Hepatocyte (in vitro differentiated cells): ENCODE measurements around the gene DNAH6. TPM values are rescaled to one million over a fixed set of nuclear protein-coding genes. Genes with fewer than 3 reads are reported as not detected.

ENCODE experiments used
- DNase-seq: peaks from one replicate; pipeline ENCODE4 v3.0.0-alpha.2; 2016; ENCODE audit warnings: low spot score
- H2AFZ ChIP-seq: fragments of 200-600 bp; sonication (generic); 2 replicates; pipeline ENCODE4 v1.6.0; 2016; ENCODE audit warnings: antibody characterized with exemption, mild to moderate bottlenecking
- H3K27ac ChIP-seq: fragments of 200-600 bp; sonication (generic); 2 replicates; pipeline ENCODE4 v1.5.1; 2016; ENCODE audit warnings: mild to moderate bottlenecking
- H3K27me3 ChIP-seq: fragments of 200-600 bp; sonication (generic); 2 replicates; pipeline ENCODE4 v1.6.1; 2016
- H3K36me3 ChIP-seq: fragments of 200-600 bp; sonication (generic); replicated peaks from 2 replicates; pipeline ENCODE4 v1.5.1; 2016; ENCODE audit warnings: low read depth; ENCODE audit not compliant: insufficient read depth
- H3K4me1 ChIP-seq: fragments of 200-600 bp; sonication (generic); 2 replicates; pipeline ENCODE4 v1.5.1; 2016; ENCODE audit warnings: mild to moderate bottlenecking, moderate library complexity; ENCODE audit not compliant: insufficient read depth
- H3K4me2 ChIP-seq: fragments of 200-600 bp; sonication (generic); 2 replicates; pipeline ENCODE4 v1.6.0; 2016
- H3K4me3 ChIP-seq: fragments of 200-600 bp; sonication (generic); 2 replicates; pipeline ENCODE4 v1.5.1; 2016; ENCODE audit warnings: mild to moderate bottlenecking
- H3K79me2 ChIP-seq: fragments of 200-600 bp; sonication (generic); 2 replicates; pipeline ENCODE4 v1.6.0; 2017; ENCODE audit warnings: mild to moderate bottlenecking
- H3K9me2 ChIP-seq: fragments of 200-600 bp; sonication (generic); replicated peaks from 2 replicates; pipeline ENCODE4 v1.6.0; 2017; ENCODE audit warnings: mild to moderate bottlenecking; ENCODE audit not compliant: insufficient read depth
- H3K9me3 ChIP-seq: fragments of 200-600 bp; sonication (generic); 2 replicates; pipeline ENCODE4 v1.5.1; 2016; ENCODE audit warnings: low read depth, mild to moderate bottlenecking
- H4K20me1 ChIP-seq: fragments of 200-600 bp; sonication (generic); 2 replicates; pipeline ENCODE4 v1.6.0; 2016; ENCODE audit warnings: mild to moderate bottlenecking; ENCODE audit not compliant: insufficient read depth, poor library complexity, severe bottlenecking
- CTCF ChIP-seq: fragments of 200-600 bp; sonication (generic); IDR thresholded peaks from 2 replicates; pipeline ENCODE4 v1.5.1; 2016; ENCODE audit warnings: antibody characterized with exemption, mild to moderate bottlenecking; ENCODE audit not compliant: poor library complexity
- EZH2 ChIP-seq: fragments of 200-600 bp; sonication (generic); IDR thresholded peaks from 2 replicates; pipeline ENCODE4 v1.6.1; 2016; ENCODE audit warnings: antibody characterized with exemption, mild to moderate bottlenecking, borderline replicate concordance
- EZH2phosphoT487 ChIP-seq: fragments of 200-600 bp; sonication (generic); IDR thresholded peaks from one replicate; pipeline ENCODE4 v1.6.1; 2018; ENCODE audit warnings: antibody characterized with exemption, mild to moderate bottlenecking, low read depth, moderate library complexity; ENCODE audit not compliant: unreplicated experiment, severe bottlenecking
- WGBS: methylation state at CpG from one replicate; pipeline ENCODE4 v1.1.6; 2016; ENCODE audit warnings: low lambda C conversion rate; ENCODE audit errors: missing lambda C conversion rate; 5-methylcytosine and 5-hydroxymethylcytosine counted together
- polyA plus RNA-seq: library from polyadenylated mRNA; unstranded; fragments of >200 nt; fragmentation: Nextera tagmentation; extraction: Ambion mirVana; gene quantifications from 2 replicates; pipeline ENCODE4 v1.2.1, GENCODE V29; 2016
- total RNA-seq: library from RNA; depleted of rRNA; stranded (reverse); fragments of >200 nt; gene quantifications from 2 replicates; pipeline ENCODE4 v1.2.3, GENCODE V29; 2014

The DNAH6 gene
- total and polyA plus RNA-seq, 2 experiments from 2014 or later: 1.0 to 1.2 TPM

GRCh38 chr2:84832772-84833461 lies 316.6 kb downstream of the DNAH6 start:
- Histone ChIP-seq H3K79me2 (no peaks in the 10 kb centered on the region), H3K4me3 (no peak overlapping the region), H3K27me3 (no peaks in the 10 kb centered on the region), H4K20me1 (no peaks in the 10 kb centered on the region), H3K27ac (no peak overlapping the region), H2AFZ (no peak overlapping the region), H3K4me1 (no peaks in the 10 kb centered on the region), H3K9me2 (no peaks in the 10 kb centered on the region), H3K9me3 (no peaks in the 10 kb centered on the region), H3K4me2 (no peak overlapping the region), H3K36me3 (no peaks in the 10 kb centered on the region)
- DNase-seq: no peak
- TF ChIP-seq EZH2 (no peak), EZH2phosphoT487 (no peak), CTCF (no peak)
- WGBS: 81% methylated on average over 5 of the region's 5 CpGs

GRCh38 chr2:84833481-84834150 lies 317.3 kb downstream of the DNAH6 start:
- H3K27ac ChIP-seq: no peak overlapping the region
- H3K9me2 ChIP-seq: no peaks in the 10 kb centered on the region
- H3K4me3 ChIP-seq: no peak overlapping the region
- H3K4me2 ChIP-seq: no peak overlapping the region
- no peak for TF ChIP-seq EZH2phosphoT487
- no peak for TF ChIP-seq CTCF
- no peak for TF ChIP-seq EZH2
- H2AFZ ChIP-seq: no peak overlapping the region
- no peaks in the 10 kb centered on the region for H3K79me2 ChIP-seq
- H3K9me3 ChIP-seq: no peaks in the 10 kb centered on the region
- DNase-seq: no peak
- H3K36me3 ChIP-seq: no peaks in the 10 kb centered on the region
- 89% methylated on average over 11 of the region's 12 CpGs for WGBS
- H3K27me3 ChIP-seq: no peaks in the 10 kb centered on the region
- no peaks in the 10 kb centered on the region for H4K20me1 ChIP-seq
- H3K4me1 ChIP-seq: peaks cover 4% of the 10 kb centered on the region

- Histone ChIP-seq H2AFZ (no peak overlapping the region), H4K20me1 (no peaks in the 10 kb centered on the region), H3K9me2 (no peaks in the 10 kb centered on the region), H3K4me1 (peaks cover 4% of the 10 kb centered on the region), H3K36me3 (no peaks in the 10 kb centered on the region), H3K27ac (no peak overlapping the region), H3K4me2 (no peak overlapping the region), H3K4me3 (no peak overlapping the region), H3K9me3 (no peaks in the 10 kb centered on the region), H3K27me3 (no peaks in the 10 kb centered on the region), H3K79me2 (no peaks in the 10 kb centered on the region)
- WGBS: 54% methylated on average over 2 of the region's 2 CpGs
- DNase-seq: no peak
- no peak for TF ChIP-seq EZH2phosphoT487
- TF ChIP-seq EZH2: no peak
- no peak for TF ChIP-seq CTCF
Observed at GRCh38 chr2:84836215-84836614, 319.9 kb downstream of the DNAH6 start.
